Suprapubic skin (tissue), 4 donors: Measurements from ENCODE around the gene SERPINA9.

Experiments used
- CTCF ChIP-seq, 2 donors: fragments of 200-600 bp in 1 of 2; fragments of 450-650 bp in 1 of 2; sonication (generic) in 1 of 2; IDR thresholded peaks; one replicate each; pipeline ENCODE4 v1.5.1; 2016 to 2019; ENCODE audit warnings: antibody characterized with exemption in 2 of 2, mild to moderate bottlenecking in 1 of 2, moderate library complexity in 1 of 2
- POLR2A ChIP-seq, 2 donors: fragments of 450-650 bp; IDR thresholded peaks; one replicate each; pipeline ENCODE4 v1.6.1; 2017; ENCODE audit warnings: antibody characterized with exemption in 2 of 2, mild to moderate bottlenecking in 2 of 2, moderate library complexity in 2 of 2
- POLR2AphosphoS5 ChIP-seq, 3 donors: sonication (generic); formaldehyde crosslinking; IDR thresholded peaks; one replicate each; pipeline ENCODE4 v1.6.1; 2017; ENCODE audit warnings: antibody characterized with exemption in 3 of 3

DNA sequence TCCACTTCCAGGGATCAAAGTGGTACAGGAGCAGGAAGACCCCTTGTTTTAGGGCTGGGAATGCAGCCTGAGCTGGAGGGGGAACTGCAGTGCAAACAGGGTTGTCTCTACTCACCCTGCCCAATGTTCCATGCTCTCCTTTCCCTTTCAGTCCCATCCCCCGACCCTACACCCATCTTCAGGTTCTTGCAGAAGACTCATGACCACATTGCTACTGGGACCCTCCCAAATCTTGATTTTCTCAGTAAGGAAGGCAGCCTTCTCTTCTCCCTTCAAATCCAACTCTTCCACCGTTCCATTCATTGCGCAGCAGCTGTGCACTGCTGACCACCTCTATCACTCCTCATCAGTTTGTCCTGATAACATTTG is 25.3 kb downstream of the SERPINA9 start:
- TF ChIP-seq CTCF (IDR thresholded peaks at IDR 0.05) (no peak), POLR2AphosphoS5 (IDR thresholded peaks at IDR 0.05) (no peak), POLR2A (IDR thresholded peaks at IDR 0.05) (no peak)
